Erythroblast (primary cell): Measurements from ENCODE around the gene LYST.

Experiments used
- GATA1 ChIP-seq: IDR thresholded peaks from 2 replicates; pipeline ENCODE4 v1.6.1; 2011; ENCODE audit warnings: low read depth, mild to moderate bottlenecking, control low read depth, low read length, moderate library complexity
- POLR2A ChIP-seq: IDR thresholded peaks from 2 replicates; pipeline ENCODE4 v1.6.1; 2011; ENCODE audit warnings: mild to moderate bottlenecking, low read length

GRCh38 chr1:235726557-235726956, 140.1 kb downstream of the LYST start:
- TF ChIP-seq POLR2A = no peak
- no peak for TF ChIP-seq GATA1
